ENCODE measurements around the gene MTMR1. TPM values are rescaled to one million over a fixed set of nuclear protein-coding genes. Genes with fewer than 3 reads are reported as not detected.

MTMR1 gene
- total RNA-seq, 1 donor from 2014 or later: 13.3 TPM

GRCh38 chrX:150694738-150695410 is 1.7 kb downstream of the MTMR1 start:
- no peak for TF ChIP-seq CTCF (IDR thresholded peaks at IDR 0.05; ENCODE audit: unreplicated experiment)
- no peak overlapping the region for H3K4me3 Mint-ChIP-seq (ENCODE audit: unreplicated experiment)
- peaks cover 4% of the 10 kb centered on the region for H3K36me3 Mint-ChIP-seq (ENCODE audit: low read depth, unreplicated experiment)
- peaks cover 3% of the 10 kb centered on the region for H3K27me3 Mint-ChIP-seq (ENCODE audit: unreplicated experiment)
- no peak for DNase-seq (ENCODE audit: low spot score)
- H3K27ac Mint-ChIP-seq (ENCODE audit: unreplicated experiment): no peak overlapping the region
- H3K9me3 Mint-ChIP-seq (ENCODE audit: unreplicated experiment): no peaks in the 10 kb centered on the region
- peaks cover 5% of the 10 kb centered on the region for H3K4me1 Mint-ChIP-seq (ENCODE audit: unreplicated experiment)

- Mint-ChIP-seq H3K9me3 (ENCODE audit: unreplicated experiment) (no peaks in the 10 kb centered on the region), H3K36me3 (ENCODE audit: low read depth, unreplicated experiment) (peaks cover 4% of the 10 kb centered on the region), H3K4me1 (ENCODE audit: unreplicated experiment) (peaks cover 5% of the 10 kb centered on the region), H3K27me3 (ENCODE audit: unreplicated experiment) (peaks cover 3% of the 10 kb centered on the region), H3K4me3 (ENCODE audit: unreplicated experiment) (no peak overlapping the region), H3K27ac (ENCODE audit: unreplicated experiment) (no peak overlapping the region)
- no peak for DNase-seq (ENCODE audit: low spot score)
- TF ChIP-seq CTCF (IDR thresholded peaks at IDR 0.05; ENCODE audit: unreplicated experiment): no peak
Observed at GRCh38 chrX:150696331-150696730, 3.1 kb downstream of the MTMR1 start.

GRCh38 chrX:150696866-150697265 is 3.7 kb downstream of the MTMR1 start:
- Mint-ChIP-seq H3K9me3 (ENCODE audit: unreplicated experiment) (no peaks in the 10 kb centered on the region), H3K27me3 (ENCODE audit: unreplicated experiment) (peaks cover 3% of the 10 kb centered on the region), H3K4me3 (ENCODE audit: unreplicated experiment) (no peak overlapping the region), H3K36me3 (ENCODE audit: low read depth, unreplicated experiment) (peaks cover 4% of the 10 kb centered on the region), H3K27ac (ENCODE audit: unreplicated experiment) (no peak overlapping the region), H3K4me1 (ENCODE audit: unreplicated experiment) (peaks cover 5% of the 10 kb centered on the region)
- TF ChIP-seq CTCF (IDR thresholded peaks at IDR 0.05; ENCODE audit: unreplicated experiment): no peak
- no peak for DNase-seq (ENCODE audit: low spot score)

- peaks cover 2% of the 10 kb centered on the region for H3K4me1 Mint-ChIP-seq (ENCODE audit: unreplicated experiment)
- DNase-seq (ENCODE audit: low spot score): no peak
- H3K9me3 Mint-ChIP-seq (ENCODE audit: unreplicated experiment): no peaks in the 10 kb centered on the region
- H3K36me3 Mint-ChIP-seq (ENCODE audit: low read depth, unreplicated experiment): peaks cover 4% of the 10 kb centered on the region
- H3K4me3 Mint-ChIP-seq (ENCODE audit: unreplicated experiment): no peak overlapping the region
- no peak for TF ChIP-seq CTCF (IDR thresholded peaks at IDR 0.05; ENCODE audit: unreplicated experiment)
- H3K27me3 Mint-ChIP-seq (ENCODE audit: unreplicated experiment): peaks cover 3% of the 10 kb centered on the region
- H3K27ac Mint-ChIP-seq (ENCODE audit: unreplicated experiment): no peak overlapping the region
Observed at GRCh38 chrX:150697641-150698040, 4.4 kb downstream of the MTMR1 start.

- peaks cover 1% of the 10 kb centered on the region for H3K27me3 Mint-ChIP-seq (ENCODE audit: unreplicated experiment)
- no peak for DNase-seq (ENCODE audit: low spot score)
- H3K36me3 Mint-ChIP-seq (ENCODE audit: low read depth, unreplicated experiment): peaks cover 4% of the 10 kb centered on the region
- H3K9me3 Mint-ChIP-seq (ENCODE audit: unreplicated experiment): no peaks in the 10 kb centered on the region
- TF ChIP-seq CTCF (IDR thresholded peaks at IDR 0.05; ENCODE audit: unreplicated experiment): no peak
- no peak overlapping the region for H3K4me3 Mint-ChIP-seq (ENCODE audit: unreplicated experiment)
- peaks cover 2% of the 10 kb centered on the region for H3K4me1 Mint-ChIP-seq (ENCODE audit: unreplicated experiment)
- no peak overlapping the region for H3K27ac Mint-ChIP-seq (ENCODE audit: unreplicated experiment)
Observed at GRCh38 chrX:150698981-150699380, 5.8 kb downstream of the MTMR1 start.

Measured in endothelial cell (in vitro differentiated cells).